Activated CD8-positive, alpha-beta memory T cell treated with anti-CD3 and anti-CD28 coated beads, Interleukin-2, amount 50 U/mL, for 24 hours (primary cell): ENCODE data around the gene ZNF770.
A peak's percentile ranks its signal among the peaks of the same experiment; 100 is the strongest.

Experiments used
- DNase-seq: peaks from one replicate; pipeline ENCODE4 v3.0.0-alpha.2; 2020; ENCODE audit errors: extremely low read depth

ZNF770 gene, protein sequence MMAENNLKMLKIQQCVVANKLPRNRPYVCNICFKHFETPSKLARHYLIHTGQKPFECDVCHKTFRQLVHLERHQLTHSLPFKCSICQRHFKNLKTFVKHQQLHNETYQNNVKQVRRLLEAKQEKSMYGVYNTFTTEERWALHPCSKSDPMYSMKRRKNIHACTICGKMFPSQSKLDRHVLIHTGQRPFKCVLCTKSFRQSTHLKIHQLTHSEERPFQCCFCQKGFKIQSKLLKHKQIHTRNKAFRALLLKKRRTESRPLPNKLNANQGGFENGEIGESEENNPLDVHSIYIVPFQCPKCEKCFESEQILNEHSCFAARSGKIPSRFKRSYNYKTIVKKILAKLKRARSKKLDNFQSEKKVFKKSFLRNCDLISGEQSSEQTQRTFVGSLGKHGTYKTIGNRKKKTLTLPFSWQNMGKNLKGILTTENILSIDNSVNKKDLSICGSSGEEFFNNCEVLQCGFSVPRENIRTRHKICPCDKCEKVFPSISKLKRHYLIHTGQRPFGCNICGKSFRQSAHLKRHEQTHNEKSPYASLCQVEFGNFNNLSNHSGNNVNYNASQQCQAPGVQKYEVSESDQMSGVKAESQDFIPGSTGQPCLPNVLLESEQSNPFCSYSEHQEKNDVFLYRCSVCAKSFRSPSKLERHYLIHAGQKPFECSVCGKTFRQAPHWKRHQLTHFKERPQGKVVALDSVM

GRCh38 chr15:34988027-34988902 lies at the start of gene ZNF770:
TSS of gene ZNF770 (minus strand) at chr15:34988287. CDS start at chr15:34983434, 4,853 bp downstream.
- DNase-seq = peak; percentile 51

DNA sequence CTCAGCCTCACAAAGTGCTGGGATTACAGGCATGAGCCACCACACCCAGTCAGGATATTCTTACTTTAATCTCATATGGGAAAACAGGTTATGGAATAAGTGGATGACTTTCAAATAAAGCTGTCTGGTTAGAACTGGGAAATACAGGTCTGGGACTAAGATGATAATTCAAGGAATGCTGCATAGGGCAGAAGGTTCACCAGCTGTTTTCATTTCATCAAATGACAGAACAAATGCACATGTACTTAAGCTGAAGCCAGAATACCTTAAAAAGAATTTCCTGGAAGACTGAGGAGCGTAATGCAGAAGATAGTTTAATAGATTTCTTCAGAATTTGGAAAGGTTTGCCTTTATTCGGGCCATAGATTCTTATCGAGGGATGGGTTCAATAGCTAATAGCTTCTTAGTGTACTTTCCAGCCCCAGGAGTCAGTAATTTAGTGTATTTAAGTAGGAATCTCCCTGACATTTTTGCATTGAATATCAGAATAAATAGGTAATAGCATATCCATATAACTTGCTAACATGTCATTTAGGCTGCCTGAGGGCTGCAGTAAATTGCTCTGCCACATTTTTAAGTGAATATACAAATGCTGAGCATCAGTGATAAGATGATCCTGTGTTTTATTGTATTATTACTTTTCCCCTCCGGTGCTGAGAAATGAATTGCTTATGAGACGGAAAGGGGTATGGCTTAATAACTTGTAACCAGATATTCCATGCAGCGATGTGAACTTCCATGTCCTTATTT lies 40.3 kb upstream of the ZNF770 start:
- DNase-seq = no peak

- DNase-seq = no peak
These were observed 35.7 kb upstream of the ZNF770 start for GRCh38 chr15:35023804-35024203.

DNA sequence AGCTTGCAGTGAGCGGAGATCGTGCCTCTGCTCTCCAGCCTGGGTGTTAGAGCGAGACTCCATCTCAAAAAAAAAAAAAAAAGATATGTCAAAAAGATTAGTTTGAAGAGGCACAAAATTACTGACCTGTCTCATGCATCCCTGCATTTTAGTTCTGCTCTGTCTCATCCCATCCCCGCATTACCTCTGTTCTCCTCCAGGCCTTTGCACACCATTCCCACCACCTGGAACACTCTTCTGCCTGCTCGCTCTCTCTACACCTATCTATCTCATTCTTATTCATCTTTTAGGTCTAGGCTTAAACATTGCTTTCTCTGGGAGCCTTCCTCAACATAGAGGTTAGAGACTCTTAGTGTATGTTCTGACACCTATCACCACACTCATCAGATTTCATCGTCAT lies 32.9 kb upstream of the ZNF770 start:
- no peak for DNase-seq

GRCh38 chr15:35019404-35020327 lies 31.6 kb upstream of the ZNF770 start:
- no peak for DNase-seq

DNA sequence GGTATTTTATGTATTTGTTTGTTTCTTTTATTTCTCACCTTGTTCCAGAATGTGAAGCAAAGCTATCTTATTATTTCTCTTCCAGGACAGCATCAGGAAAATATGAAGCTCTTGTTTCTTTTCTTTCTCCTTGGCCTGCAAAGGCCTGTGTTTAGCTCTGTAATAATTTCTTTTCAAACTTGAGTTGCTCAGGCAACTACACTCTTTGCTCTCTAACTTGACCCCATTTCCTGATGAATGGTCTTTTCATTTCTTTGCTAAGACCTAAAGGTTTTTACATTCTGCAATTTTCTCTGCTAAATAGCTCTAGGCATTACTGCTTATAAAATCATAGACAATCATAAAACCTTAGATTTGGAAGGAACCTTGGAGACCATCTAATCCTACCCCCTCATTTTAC lies 26.2 kb upstream of the ZNF770 start:
- no peak for DNase-seq

DNA sequence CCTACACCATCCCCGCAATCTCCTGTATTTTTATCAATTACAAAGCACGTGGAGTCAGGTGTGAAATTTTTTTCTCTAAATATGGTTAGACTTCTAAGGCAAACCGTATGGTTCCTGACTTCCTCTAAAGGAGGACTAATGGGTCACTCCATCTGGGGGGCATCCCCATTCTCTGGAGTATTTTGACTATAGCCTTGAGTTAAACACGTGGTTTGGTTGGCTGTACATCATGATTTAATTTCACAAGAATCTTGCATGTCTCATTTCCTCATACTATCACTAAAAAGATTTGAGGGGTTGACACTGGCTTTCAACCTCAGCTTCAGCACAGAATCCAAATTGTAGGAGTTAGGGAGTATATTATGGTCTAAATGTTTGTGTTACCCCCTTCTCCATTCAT lies 25.3 kb upstream of the ZNF770 start:
- DNase-seq = no peak

- DNase-seq = no peak
These were observed 19.3 kb upstream of the ZNF770 start for GRCh38 chr15:35007397-35007796.

- no peak for DNase-seq
These were observed 17.8 kb upstream of the ZNF770 start for GRCh38 chr15:35005933-35006332.

GRCh38 chr15:35003928-35004327 lies 15.8 kb upstream of the ZNF770 start:
- DNase-seq = no peak

- DNase-seq = no peak
These were observed 12.4 kb upstream of the ZNF770 start for GRCh38 chr15:35000511-35000910.

DNA sequence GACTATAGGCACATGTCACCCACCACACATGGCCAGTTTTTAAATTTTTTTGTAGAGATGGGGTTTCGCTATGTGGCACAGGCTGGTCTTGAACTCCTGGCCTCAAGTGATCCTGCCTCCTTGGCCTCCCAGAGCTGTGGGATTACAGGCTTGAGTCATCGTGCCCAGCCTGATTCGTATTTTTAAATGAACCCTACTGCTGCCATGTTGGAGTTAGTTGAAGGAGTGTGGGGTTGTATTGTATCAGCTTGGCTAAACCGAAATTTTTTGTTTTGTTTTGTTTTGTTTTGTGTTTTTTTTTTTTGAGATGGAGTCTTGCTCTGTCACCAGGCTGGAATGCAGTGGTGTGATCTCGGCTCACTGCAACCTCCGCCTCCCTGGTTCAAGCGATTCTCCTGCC lies 11.8 kb upstream of the ZNF770 start:
- DNase-seq = no peak

DNA sequence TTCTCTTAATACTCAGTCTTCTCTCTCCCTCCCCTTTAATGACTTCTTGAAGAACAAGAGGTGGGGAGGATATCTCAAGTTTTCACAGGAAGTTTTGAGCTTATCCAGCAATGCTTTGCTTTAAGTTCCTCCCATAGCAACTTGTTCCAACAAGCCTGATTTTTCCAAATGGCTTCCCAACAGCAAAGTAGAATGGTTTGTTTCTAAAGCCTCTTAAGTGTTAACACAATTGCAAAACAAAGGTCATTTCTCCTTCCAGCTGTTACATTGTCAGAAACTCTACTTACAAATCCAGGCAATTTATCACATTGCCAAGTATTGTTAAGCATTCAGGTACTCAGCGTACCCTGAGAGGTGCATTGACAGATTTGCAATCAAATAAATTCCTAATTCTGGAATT lies 6.8 kb upstream of the ZNF770 start:
- DNase-seq = no peak

DNA sequence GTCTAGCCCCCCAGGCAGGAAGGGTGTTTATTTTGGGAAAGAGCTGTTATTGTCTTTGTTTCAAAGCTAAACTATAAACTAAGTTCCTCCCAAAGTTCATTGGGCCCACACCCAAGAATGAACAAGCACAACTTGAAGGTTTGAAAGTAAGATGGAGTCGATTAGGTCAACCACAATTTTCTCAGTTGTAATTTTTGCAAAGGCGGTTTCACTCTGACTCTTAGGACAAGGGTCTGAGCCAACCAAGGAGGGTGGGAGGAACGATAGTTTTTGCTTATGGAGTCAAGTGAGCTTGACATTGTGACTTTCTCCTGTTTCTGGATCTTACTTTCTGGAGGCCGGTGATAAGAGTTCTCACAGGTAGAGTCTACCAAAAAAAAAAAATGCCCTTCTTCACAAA lies 5.8 kb upstream of the ZNF770 start:
- DNase-seq = no peak

DNA sequence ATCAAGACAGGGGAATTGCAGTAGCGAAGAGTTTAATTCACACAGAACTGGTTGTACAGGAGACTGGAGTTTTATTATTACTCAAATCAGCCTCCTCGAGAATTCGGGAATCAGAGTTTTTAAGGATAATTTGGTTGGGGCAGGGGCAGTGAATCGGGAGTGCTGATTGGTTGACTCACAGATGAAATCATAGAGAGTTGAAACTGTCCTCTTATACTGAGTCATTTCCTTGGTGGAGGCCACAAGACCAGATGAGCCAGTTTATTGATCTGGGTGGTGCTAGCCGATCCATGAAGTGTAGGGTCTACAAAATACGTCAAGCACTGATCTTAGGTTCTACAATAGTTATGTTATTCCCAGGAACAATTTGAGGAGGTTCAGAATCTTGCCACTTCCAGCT lies 5.3 kb upstream of the ZNF770 start:
- DNase-seq = no peak

- no peak for DNase-seq
These were observed 469 bp downstream of the ZNF770 start for GRCh38 chr15:34987609-34988026.

DNA sequence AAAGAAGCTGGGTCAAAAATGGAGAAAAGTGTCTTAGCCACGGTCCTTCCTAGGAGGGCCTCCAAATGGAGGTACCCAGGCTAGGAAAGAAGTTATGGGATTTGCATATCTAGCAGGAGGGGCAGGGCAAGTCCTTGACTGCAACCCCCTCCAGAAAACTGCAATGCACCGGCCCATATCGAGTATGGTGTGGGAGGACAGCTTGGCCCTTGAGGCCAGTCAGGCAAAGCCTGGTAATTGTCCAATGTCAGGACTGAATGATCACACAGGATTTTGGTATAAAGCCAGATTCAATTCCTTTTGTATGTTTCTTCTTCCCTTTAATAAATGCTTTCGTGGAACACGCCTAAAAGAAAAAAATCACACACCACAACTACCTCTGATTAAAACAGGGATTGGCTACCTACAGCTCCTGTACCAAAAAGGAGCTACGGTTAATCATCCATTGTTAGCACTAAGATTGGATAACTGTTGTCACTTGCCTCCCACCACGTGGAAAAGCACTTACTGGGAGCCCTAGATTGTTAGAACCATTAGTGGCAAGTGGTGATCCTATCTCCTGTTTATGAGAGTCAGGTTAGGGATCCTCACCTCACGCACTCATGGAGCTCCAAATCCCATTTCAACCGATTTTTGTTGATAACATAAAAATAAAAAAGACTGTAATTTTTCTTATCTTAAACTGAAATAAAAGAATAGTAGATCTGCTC lies 1.2 kb downstream of the ZNF770 start:
- DNase-seq = no peak

DNA sequence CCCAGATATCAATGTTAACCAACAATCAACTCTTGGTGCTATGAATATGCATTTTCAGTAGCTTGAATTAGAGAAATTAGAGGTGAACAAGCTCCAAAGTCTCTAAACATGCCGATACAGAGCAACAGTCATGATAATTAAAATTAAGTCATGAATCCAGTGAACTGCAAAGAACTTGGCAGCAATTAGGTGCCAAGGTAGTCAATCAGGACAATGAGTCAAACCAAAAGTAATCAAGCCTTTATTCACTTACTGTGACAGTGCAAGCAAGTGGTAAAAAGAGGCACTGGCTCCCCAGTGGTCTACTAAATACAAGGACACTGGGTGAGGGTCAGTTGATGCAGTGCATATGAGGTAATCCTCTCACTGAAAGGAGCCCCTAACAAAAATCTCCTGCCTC lies 1.8 kb downstream of the ZNF770 start:
- no peak for DNase-seq

DNA sequence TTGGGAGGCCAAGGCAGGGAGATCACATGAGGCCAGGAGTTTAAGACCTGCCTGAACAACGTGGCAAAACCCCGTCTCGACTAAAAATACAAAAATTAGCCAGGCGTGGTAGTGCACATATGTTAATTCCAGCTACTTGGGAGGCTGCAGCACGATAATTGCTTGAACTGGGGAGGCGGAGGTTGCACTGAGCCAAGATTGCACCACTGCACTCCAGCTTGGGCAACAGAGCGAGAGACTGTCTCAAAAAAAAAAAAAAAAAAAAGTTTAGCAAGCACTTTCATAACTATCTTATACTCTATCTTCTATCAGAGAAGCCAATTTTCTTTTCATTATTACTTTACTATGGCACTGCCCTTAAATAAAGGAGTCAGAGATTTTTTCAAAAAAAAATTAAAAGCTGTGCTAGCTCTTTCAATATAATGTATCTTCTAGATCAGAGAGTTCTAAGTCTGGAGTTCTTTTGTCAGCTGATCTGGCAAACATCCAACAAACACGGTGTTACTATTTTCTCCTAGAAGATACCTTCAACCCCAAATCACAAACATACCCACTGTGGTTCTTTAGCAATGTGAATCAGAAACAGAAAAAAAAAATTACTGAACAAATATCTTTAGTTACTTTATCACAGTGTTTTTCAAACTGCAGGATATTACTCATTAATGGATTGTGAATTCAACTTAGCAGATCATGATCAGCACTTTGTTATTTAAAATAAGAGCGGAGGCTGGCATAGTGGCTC lies 3.0 kb downstream of the ZNF770 start:
- no peak for DNase-seq
